ENCODE data around the gene FSIP1. TPM values are rescaled to one million over a fixed set of nuclear protein-coding genes. Genes with fewer than 3 reads are reported as not detected.

FSIP1 gene
- total RNA-seq, 1 donor: 3.6 TPM

DNA sequence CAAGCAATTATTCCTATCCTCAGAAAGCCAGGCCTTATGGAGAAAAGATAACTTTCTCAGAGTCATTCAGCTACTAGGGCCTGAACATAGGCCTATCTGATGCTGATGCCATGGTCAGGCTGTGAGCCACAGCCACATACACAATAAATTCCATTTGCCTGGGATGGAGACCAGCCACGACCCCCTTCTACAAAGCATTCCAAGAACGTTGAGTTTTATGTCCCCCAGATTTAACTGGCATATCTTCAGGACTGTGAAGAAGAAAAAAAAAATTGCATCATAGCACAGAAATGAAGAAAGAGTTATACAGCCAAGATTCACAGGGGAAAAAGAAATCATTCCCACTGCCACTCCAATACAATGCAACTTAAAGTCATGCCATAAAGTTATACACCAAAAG, 101.8 kb downstream of the FSIP1 start:
- peak overlapping the region; percentile 59 for H2AFZ ChIP-seq (ENCODE audit: low read length)
- H3K4me3 ChIP-seq (ENCODE audit: insufficient read depth, low read length): no peak overlapping the region
- H3K36me3 ChIP-seq (ENCODE audit: insufficient read depth, low read length): no peaks in the 10 kb centered on the region
- H3K27me3 ChIP-seq (ENCODE audit: insufficient read depth, low read length): no peaks in the 10 kb centered on the region
- H3K9me3 ChIP-seq (ENCODE audit: low read depth, low read length): no peaks in the 10 kb centered on the region
- TF ChIP-seq, protein P1, sequence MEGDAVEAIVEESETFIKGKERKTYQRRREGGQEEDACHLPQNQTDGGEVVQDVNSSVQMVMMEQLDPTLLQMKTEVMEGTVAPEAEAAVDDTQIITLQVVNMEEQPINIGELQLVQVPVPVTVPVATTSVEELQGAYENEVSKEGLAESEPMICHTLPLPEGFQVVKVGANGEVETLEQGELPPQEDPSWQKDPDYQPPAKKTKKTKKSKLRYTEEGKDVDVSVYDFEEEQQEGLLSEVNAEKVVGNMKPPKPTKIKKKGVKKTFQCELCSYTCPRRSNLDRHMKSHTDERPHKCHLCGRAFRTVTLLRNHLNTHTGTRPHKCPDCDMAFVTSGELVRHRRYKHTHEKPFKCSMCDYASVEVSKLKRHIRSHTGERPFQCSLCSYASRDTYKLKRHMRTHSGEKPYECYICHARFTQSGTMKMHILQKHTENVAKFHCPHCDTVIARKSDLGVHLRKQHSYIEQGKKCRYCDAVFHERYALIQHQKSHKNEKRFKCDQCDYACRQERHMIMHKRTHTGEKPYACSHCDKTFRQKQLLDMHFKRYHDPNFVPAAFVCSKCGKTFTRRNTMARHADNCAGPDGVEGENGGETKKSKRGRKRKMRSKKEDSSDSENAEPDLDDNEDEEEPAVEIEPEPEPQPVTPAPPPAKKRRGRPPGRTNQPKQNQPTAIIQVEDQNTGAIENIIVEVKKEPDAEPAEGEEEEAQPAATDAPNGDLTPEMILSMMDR (IDR thresholded peaks at IDR 0.05; ENCODE audit: extremely low read depth, low read depth, low read length): no peak
- H3K27ac ChIP-seq (ENCODE audit: low read depth, low read length): peak overlapping the region; percentile 68
- no peaks in the 10 kb centered on the region for H3K79me2 ChIP-seq (ENCODE audit: insufficient read depth, low read length)
- no peaks in the 10 kb centered on the region for H4K20me1 ChIP-seq (ENCODE audit: insufficient read depth, low read length)
- no peak overlapping the region for H3K4me2 ChIP-seq (ENCODE audit: insufficient read depth, low read length)
- DNase-seq (ENCODE audit: insufficient read length, low spot score, missing footprints): no peak
- peaks cover 31% of the 10 kb centered on the region for H3K4me1 ChIP-seq (ENCODE audit: insufficient read depth, low read length)

DNA sequence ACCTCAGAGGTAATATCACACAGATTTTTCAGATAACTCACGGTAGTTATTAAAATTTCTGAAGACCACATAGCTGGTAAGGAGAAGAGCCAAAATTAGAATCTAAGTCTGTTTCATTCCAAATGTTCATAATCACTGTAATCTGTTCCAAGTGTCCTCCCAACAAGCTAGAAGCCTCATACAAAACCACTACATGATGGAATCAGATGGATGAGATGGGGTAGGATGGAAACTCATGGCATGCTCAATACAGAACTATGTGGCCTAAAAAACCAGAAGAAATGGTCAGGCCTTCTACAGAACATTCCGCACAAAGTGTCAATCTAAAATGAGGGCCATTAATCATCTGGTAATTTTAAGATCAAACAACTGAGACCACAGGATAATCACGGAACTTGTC, 110.0 kb downstream of the FSIP1 start:
- no peak overlapping the region for H2AFZ ChIP-seq (ENCODE audit: low read length)
- no peaks in the 10 kb centered on the region for H3K4me1 ChIP-seq (ENCODE audit: insufficient read depth, low read length)
- no peak overlapping the region for H3K4me2 ChIP-seq (ENCODE audit: insufficient read depth, low read length)
- no peaks in the 10 kb centered on the region for H3K36me3 ChIP-seq (ENCODE audit: insufficient read depth, low read length)
- no peak for DNase-seq (ENCODE audit: insufficient read length, low spot score, missing footprints)
- no peaks in the 10 kb centered on the region for H3K27me3 ChIP-seq (ENCODE audit: insufficient read depth, low read length)
- H4K20me1 ChIP-seq (ENCODE audit: insufficient read depth, low read length): no peaks in the 10 kb centered on the region
- H3K4me3 ChIP-seq (ENCODE audit: insufficient read depth, low read length): no peak overlapping the region
- no peaks in the 10 kb centered on the region for H3K79me2 ChIP-seq (ENCODE audit: insufficient read depth, low read length)
- TF ChIP-seq, protein P1 (IDR thresholded peaks at IDR 0.05; ENCODE audit: extremely low read depth, low read depth, low read length): no peak
- no peaks in the 10 kb centered on the region for H3K9me3 ChIP-seq (ENCODE audit: low read depth, low read length)
- H3K27ac ChIP-seq (ENCODE audit: low read depth, low read length): no peak overlapping the region

DNA sequence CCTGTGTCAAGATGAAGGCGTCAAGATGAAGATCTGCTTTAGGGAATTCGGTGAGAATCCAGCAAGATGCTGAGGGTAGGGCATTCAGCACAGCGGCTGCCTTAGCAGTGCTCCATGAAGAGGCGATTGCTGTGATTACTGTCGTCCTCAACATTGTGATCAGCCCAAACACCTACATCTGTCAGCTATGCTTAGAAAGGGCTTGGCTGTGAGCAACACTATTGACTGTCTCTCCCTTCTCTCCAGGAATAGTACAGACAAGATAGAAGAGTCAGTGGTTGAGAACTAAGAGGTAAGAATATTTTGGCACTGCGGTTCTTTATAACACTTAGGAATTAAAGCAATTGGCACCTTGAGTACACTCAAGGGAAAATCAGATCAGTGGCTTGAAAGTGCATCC, 110.5 kb downstream of the FSIP1 start:
- no peaks in the 10 kb centered on the region for H3K79me2 ChIP-seq (ENCODE audit: insufficient read depth, low read length)
- no peaks in the 10 kb centered on the region for H3K4me1 ChIP-seq (ENCODE audit: insufficient read depth, low read length)
- H3K4me2 ChIP-seq (ENCODE audit: insufficient read depth, low read length): no peak overlapping the region
- no peaks in the 10 kb centered on the region for H3K36me3 ChIP-seq (ENCODE audit: insufficient read depth, low read length)
- no peak overlapping the region for H3K27ac ChIP-seq (ENCODE audit: low read depth, low read length)
- no peaks in the 10 kb centered on the region for H3K27me3 ChIP-seq (ENCODE audit: insufficient read depth, low read length)
- no peaks in the 10 kb centered on the region for H3K9me3 ChIP-seq (ENCODE audit: low read depth, low read length)
- DNase-seq (ENCODE audit: insufficient read length, low spot score, missing footprints): no peak
- H2AFZ ChIP-seq (ENCODE audit: low read length): peak overlapping the region; percentile 5
- H4K20me1 ChIP-seq (ENCODE audit: insufficient read depth, low read length): no peaks in the 10 kb centered on the region
- no peak overlapping the region for H3K4me3 ChIP-seq (ENCODE audit: insufficient read depth, low read length)
- TF ChIP-seq, protein P1 (IDR thresholded peaks at IDR 0.05; ENCODE audit: extremely low read depth, low read depth, low read length): no peak

DNA sequence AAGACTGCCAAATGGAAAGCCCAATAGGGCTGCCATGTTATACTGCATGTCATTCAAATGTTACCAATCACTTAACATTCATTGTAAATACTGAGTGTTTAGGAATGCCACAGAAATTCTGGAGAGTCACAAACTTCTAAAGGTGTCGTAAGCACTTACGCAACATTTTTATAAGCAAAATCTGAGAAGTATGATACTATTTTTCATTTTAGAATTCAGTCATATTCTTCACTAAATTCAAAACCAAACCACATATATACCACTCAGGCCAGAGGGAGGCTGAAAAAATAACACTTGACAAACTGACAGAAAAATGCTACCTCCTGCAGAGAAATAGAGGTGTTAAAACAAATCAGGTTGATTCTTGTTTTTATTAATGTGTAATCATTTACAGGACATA, 112.0 kb downstream of the FSIP1 start:
- DNase-seq (ENCODE audit: insufficient read length, low spot score, missing footprints): no peak
- Histone ChIP-seq H4K20me1 (ENCODE audit: insufficient read depth, low read length) (no peaks in the 10 kb centered on the region), H2AFZ (ENCODE audit: low read length) (no peak overlapping the region), H3K79me2 (ENCODE audit: insufficient read depth, low read length) (no peaks in the 10 kb centered on the region), H3K36me3 (ENCODE audit: insufficient read depth, low read length) (no peaks in the 10 kb centered on the region), H3K4me1 (ENCODE audit: insufficient read depth, low read length) (peaks cover 10% of the 10 kb centered on the region), H3K27ac (ENCODE audit: low read depth, low read length) (no peak overlapping the region), H3K27me3 (ENCODE audit: insufficient read depth, low read length) (no peaks in the 10 kb centered on the region), H3K4me2 (ENCODE audit: insufficient read depth, low read length) (no peak overlapping the region), H3K9me3 (ENCODE audit: low read depth, low read length) (no peaks in the 10 kb centered on the region), H3K4me3 (ENCODE audit: insufficient read depth, low read length) (no peak overlapping the region)
- TF ChIP-seq, protein P1 (IDR thresholded peaks at IDR 0.05; ENCODE audit: extremely low read depth, low read depth, low read length): no peak

Data from osteoblast (primary cell).